ENCODE measurements around the gene MIPOL1. TPM values are rescaled to one million over a fixed set of nuclear protein-coding genes. Genes with fewer than 3 reads are reported as not detected.
A peak's percentile ranks its signal among the peaks of the same experiment; 100 is the strongest.

MIPOL1 gene
- total and polyA plus RNA-seq, 2 of the 13 experiments (the other 11 are each of a cell fraction or from before 2014, with no cell fraction given) = 8.6 to 34.2 TPM

DNA sequence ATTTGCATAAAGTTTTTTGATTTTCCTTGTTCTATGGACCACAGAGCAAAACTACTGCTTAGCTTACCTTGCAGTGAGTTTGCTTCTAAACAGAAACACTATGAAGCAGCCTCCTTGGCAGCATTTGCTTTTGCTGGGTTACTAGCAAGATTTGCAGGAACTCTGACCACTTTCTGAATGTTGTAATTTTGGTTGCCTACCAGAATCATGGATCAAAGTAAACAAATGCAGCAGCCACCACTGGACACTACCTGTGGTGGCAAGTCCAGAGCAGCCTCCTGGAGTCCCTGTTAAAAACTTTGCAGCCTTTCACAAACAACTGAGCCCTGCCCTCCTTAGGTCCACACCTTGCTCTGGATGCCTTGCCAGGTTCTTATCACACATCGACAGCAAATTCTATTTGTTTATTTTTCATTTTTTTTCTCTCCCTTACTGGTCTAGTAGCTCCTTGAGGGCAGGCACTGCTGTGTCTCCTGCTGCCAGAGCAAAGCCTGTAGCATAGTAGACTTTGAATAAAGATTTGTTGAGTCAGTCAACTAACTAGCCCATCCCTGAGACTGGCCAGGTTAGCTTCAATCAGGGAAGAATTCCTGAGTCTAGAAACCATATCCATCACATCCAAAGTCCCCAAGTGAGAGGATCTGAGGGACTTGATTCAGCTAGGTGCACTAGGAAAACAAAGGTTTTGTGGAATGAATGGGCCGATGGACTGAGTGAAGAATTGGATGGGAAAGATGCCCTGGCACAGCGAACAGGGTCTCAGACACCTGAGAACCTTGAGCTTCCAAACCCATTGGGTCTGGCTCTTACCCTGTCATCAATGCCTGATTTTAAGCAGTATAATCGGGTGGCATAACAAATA lies 403.4 kb downstream of the MIPOL1 start (continued):
- TF ChIP-seq, protein P1, sequence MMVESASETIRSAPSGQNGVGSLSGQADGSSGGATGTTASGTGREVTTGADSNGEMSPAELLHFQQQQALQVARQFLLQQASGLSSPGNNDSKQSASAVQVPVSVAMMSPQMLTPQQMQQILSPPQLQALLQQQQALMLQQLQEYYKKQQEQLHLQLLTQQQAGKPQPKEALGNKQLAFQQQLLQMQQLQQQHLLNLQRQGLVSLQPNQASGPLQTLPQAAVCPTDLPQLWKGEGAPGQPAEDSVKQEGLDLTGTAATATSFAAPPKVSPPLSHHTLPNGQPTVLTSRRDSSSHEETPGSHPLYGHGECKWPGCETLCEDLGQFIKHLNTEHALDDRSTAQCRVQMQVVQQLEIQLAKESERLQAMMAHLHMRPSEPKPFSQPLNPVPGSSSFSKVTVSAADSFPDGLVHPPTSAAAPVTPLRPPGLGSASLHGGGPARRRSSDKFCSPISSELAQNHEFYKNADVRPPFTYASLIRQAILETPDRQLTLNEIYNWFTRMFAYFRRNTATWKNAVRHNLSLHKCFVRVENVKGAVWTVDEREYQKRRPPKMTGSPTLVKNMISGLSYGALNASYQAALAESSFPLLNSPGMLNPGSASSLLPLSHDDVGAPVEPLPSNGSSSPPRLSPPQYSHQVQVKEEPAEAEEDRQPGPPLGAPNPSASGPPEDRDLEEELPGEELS (CRISPR knock-in tag; IDR thresholded peaks at IDR 0.05) = no peak; the same call in 1 of the 2 replicates
- TF ChIP-seq ZNF614 (CRISPR knock-in tag; IDR thresholded peaks at IDR 0.05; ENCODE audit: borderline replicate concordance) (peak; percentile 80; the same call in 1 of the 2 replicates), TIGD3 (CRISPR knock-in tag; IDR thresholded peaks at IDR 0.05; ENCODE audit: borderline replicate concordance) (no peak), FOXA1 (IDR thresholded peaks at IDR 0.05) (no peak), FOXA1 (CRISPR knock-in tag; IDR thresholded peaks at IDR 0.05) (0 out of 2 replicates have a peak, but pooled peaks have one; percentile 33), FOXA3 (CRISPR knock-in tag; IDR thresholded peaks at IDR 0.05) (0 out of 2 replicates have a peak, but pooled peaks have one; percentile 5), ZNF3 (CRISPR knock-in tag; IDR thresholded peaks at IDR 0.05) (peak; percentile 94), ZMYM3 (CRISPR knock-in tag; IDR thresholded peaks at IDR 0.05) (peak; percentile 53; the same call in 1 of the 2 replicates), MEF2D (CRISPR knock-in tag; IDR thresholded peaks at IDR 0.05) (0 out of 2 replicates have a peak, but pooled peaks have one; percentile 20), ZBTB40 (IDR thresholded peaks at IDR 0.05) (no peak), ZBTB40 (CRISPR knock-in tag; IDR thresholded peaks at IDR 0.05) (peak; percentile 65; the same call in 1 of the 2 replicates), ZNF784 (CRISPR knock-in tag; IDR thresholded peaks at IDR 0.05; ENCODE audit: borderline replicate concordance) (0 out of 2 replicates have a peak, but pooled peaks have one; percentile 33), ZNF781 (CRISPR knock-in tag; IDR thresholded peaks at IDR 0.05; ENCODE audit: borderline replicate concordance, not compliant biosample characterization) (peak; percentile 50), SALL1 (CRISPR knock-in tag; IDR thresholded peaks at IDR 0.05) (peak; percentile 22; the same call in 1 of the 2 replicates), ZNF562 (CRISPR knock-in tag; IDR thresholded peaks at IDR 0.05; ENCODE audit: borderline replicate concordance) (no peak)
